H1 (cell line): ENCODE measurements around the gene VPS35L. TPM values are rescaled to one million over a fixed set of nuclear protein-coding genes. Genes with fewer than 3 reads are reported as not detected.

Experiments used
- CHD1 ChIP-seq: IDR thresholded peaks from 2 replicates; pipeline ENCODE4 v1.6.1; 2012; ENCODE audit warnings: low read depth, low read length, improper control_type of control experiment
- CHD2 ChIP-seq: IDR thresholded peaks from 2 replicates; pipeline ENCODE4 v1.6.1; 2012; ENCODE audit warnings: low read length, improper control_type of control experiment
- CREB1 ChIP-seq: IDR thresholded peaks from 2 replicates; pipeline ENCODE4 v1.6.1; 2012; ENCODE audit warnings: inconsistent platforms
- CTBP2 ChIP-seq: IDR thresholded peaks from 2 replicates; pipeline ENCODE4 v1.7.0; 2011; ENCODE audit warnings: borderline replicate concordance, mild to moderate bottlenecking, moderate library complexity, mixed read lengths, low read length; ENCODE audit not compliant: insufficient read depth, insufficient read length
- FOSL1 ChIP-seq: IDR thresholded peaks from 2 replicates; pipeline ENCODE4 v1.6.1; 2011; ENCODE audit warnings: mild to moderate bottlenecking, low read depth, low read length, moderate library complexity; ENCODE audit not compliant: insufficient read depth
- MAFK ChIP-seq: IDR thresholded peaks from 2 replicates; pipeline ENCODE4 v1.6.1; 2012; ENCODE audit warnings: low read depth, mild to moderate bottlenecking, improper control_type of control experiment, low read length
- RNF2 ChIP-seq: fragments of 200-900, 300-1000 bp; sonication (generic); IDR thresholded peaks from 2 replicates; pipeline ENCODE4 v1.7.1; 2016; ENCODE audit warnings: borderline replicate concordance, low read depth, mild to moderate bottlenecking, antibody characterized with exemption, low read length; ENCODE audit not compliant: poor library complexity, severe bottlenecking; ENCODE audit errors: missing control alignments
- SIN3A ChIP-seq, 2 experiments: IDR thresholded peaks in 1 of 2; conservative IDR thresholded peaks in 1 of 2; 2 replicates each; pipeline ENCODE4 v1.6.1; 2011 to 2012; ENCODE audit warnings: low read length in 2 of 2, improper control_type of control experiment in 1 of 2, low read depth in 1 of 2, mild to moderate bottlenecking in 1 of 2
- TAF1 ChIP-seq: IDR thresholded peaks from 2 replicates; pipeline ENCODE4 v1.6.1; 2011; ENCODE audit warnings: mild to moderate bottlenecking, low read depth, low read length
- polyA plus RNA-seq, 7 experiments: library from polyadenylated mRNA; depleted of rRNA in 3 of 7; stranded (reverse) in 5 of 7; unstranded in 2 of 7; fragments of >200 nt in 5 of 7; fragments of 200-250 nt in 2 of 7; gene quantifications; 1 replicate in 5 of 7; 2 replicates in 1 of 7; 4 replicates in 1 of 7; pipeline versions ENCODE4 v1.2.1 to v1.2.3, GENCODE V29; 2011 to 2013; ENCODE audit warnings: missing spikeins in 2 of 7, mixed read lengths in 2 of 7
- total RNA-seq: library from RNA; stranded (reverse); fragmentation: NEBNext Ultra II Directional; extraction: Animal tissue kit (Norgen Biotek cat#: 25700); gene quantifications from 2 replicates; pipeline ENCODE4 v1.2.1, GENCODE V29; 2021
- TF ChIP-seq, protein P1 (sequence below): fragments of 300-600 bp; sonication (generic); IDR thresholded peaks from 2 replicates; pipeline ENCODE4 v1.7.1; 2012; ENCODE audit warnings: low read length, moderate library complexity, mild to moderate bottlenecking, inconsistent platforms; ENCODE audit not compliant: insufficient replicate concordance
- TF ChIP-seq, protein P2 (sequence below): IDR thresholded peaks from 2 replicates; pipeline ENCODE4 v1.6.1; 2012; ENCODE audit warnings: inconsistent platforms

VPS35L gene
- total and polyA plus RNA-seq, 2 of the 8 experiments (the other 6 are each of a cell fraction or from before 2014, with no cell fraction given) = 31.5 to 57.1 TPM

- TF ChIP-seq, protein P1, sequence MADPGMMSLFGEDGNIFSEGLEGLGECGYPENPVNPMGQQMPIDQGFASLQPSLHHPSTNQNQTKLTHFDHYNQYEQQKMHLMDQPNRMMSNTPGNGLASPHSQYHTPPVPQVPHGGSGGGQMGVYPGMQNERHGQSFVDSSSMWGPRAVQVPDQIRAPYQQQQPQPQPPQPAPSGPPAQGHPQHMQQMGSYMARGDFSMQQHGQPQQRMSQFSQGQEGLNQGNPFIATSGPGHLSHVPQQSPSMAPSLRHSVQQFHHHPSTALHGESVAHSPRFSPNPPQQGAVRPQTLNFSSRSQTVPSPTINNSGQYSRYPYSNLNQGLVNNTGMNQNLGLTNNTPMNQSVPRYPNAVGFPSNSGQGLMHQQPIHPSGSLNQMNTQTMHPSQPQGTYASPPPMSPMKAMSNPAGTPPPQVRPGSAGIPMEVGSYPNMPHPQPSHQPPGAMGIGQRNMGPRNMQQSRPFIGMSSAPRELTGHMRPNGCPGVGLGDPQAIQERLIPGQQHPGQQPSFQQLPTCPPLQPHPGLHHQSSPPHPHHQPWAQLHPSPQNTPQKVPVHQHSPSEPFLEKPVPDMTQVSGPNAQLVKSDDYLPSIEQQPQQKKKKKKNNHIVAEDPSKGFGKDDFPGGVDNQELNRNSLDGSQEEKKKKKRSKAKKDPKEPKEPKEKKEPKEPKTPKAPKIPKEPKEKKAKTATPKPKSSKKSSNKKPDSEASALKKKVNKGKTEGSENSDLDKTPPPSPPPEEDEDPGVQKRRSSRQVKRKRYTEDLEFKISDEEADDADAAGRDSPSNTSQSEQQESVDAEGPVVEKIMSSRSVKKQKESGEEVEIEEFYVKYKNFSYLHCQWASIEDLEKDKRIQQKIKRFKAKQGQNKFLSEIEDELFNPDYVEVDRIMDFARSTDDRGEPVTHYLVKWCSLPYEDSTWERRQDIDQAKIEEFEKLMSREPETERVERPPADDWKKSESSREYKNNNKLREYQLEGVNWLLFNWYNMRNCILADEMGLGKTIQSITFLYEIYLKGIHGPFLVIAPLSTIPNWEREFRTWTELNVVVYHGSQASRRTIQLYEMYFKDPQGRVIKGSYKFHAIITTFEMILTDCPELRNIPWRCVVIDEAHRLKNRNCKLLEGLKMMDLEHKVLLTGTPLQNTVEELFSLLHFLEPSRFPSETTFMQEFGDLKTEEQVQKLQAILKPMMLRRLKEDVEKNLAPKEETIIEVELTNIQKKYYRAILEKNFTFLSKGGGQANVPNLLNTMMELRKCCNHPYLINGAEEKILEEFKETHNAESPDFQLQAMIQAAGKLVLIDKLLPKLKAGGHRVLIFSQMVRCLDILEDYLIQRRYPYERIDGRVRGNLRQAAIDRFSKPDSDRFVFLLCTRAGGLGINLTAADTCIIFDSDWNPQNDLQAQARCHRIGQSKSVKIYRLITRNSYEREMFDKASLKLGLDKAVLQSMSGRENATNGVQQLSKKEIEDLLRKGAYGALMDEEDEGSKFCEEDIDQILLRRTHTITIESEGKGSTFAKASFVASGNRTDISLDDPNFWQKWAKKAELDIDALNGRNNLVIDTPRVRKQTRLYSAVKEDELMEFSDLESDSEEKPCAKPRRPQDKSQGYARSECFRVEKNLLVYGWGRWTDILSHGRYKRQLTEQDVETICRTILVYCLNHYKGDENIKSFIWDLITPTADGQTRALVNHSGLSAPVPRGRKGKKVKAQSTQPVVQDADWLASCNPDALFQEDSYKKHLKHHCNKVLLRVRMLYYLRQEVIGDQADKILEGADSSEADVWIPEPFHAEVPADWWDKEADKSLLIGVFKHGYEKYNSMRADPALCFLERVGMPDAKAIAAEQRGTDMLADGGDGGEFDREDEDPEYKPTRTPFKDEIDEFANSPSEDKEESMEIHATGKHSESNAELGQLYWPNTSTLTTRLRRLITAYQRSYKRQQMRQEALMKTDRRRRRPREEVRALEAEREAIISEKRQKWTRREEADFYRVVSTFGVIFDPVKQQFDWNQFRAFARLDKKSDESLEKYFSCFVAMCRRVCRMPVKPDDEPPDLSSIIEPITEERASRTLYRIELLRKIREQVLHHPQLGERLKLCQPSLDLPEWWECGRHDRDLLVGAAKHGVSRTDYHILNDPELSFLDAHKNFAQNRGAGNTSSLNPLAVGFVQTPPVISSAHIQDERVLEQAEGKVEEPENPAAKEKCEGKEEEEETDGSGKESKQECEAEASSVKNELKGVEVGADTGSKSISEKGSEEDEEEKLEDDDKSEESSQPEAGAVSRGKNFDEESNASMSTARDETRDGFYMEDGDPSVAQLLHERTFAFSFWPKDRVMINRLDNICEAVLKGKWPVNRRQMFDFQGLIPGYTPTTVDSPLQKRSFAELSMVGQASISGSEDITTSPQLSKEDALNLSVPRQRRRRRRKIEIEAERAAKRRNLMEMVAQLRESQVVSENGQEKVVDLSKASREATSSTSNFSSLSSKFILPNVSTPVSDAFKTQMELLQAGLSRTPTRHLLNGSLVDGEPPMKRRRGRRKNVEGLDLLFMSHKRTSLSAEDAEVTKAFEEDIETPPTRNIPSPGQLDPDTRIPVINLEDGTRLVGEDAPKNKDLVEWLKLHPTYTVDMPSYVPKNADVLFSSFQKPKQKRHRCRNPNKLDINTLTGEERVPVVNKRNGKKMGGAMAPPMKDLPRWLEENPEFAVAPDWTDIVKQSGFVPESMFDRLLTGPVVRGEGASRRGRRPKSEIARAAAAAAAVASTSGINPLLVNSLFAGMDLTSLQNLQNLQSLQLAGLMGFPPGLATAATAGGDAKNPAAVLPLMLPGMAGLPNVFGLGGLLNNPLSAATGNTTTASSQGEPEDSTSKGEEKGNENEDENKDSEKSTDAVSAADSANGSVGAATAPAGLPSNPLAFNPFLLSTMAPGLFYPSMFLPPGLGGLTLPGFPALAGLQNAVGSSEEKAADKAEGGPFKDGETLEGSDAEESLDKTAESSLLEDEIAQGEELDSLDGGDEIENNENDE = no peak
- TF ChIP-seq FOSL1 (no peak), MAFK (no peak), SIN3A (conservative IDR thresholded peaks at IDR 0.05 in 1 of 2, IDR thresholded peaks at IDR 0.05 in 1 of 2; ENCODE audit: low read depth in 1 of 2, low read length in 2 of 2) (no peak), CHD1 (no peak), CTBP2 (no peak), CHD2 (no peak), CREB1 (no peak), RNF2 (no peak), TAF1 (no peak)
- TF ChIP-seq, protein P2, sequence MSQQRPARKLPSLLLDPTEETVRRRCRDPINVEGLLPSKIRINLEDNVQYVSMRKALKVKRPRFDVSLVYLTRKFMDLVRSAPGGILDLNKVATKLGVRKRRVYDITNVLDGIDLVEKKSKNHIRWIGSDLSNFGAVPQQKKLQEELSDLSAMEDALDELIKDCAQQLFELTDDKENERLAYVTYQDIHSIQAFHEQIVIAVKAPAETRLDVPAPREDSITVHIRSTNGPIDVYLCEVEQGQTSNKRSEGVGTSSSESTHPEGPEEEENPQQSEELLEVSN = no peak
These were observed 134.7 kb downstream of the VPS35L start (continued) for GRCh38 chr16:19690196-19690595.
